Kidney tubule cell (primary cell): Measurements from ENCODE around the gene SHISA9.
A peak's percentile ranks its signal among the peaks of the same experiment; 100 is the strongest.

Experiments used
- DNase-seq: peaks from one replicate; pipeline ENCODE4 v3.0.0-alpha.2; 2018; ENCODE audit warnings: low spot score

SHISA9 gene

DNA sequence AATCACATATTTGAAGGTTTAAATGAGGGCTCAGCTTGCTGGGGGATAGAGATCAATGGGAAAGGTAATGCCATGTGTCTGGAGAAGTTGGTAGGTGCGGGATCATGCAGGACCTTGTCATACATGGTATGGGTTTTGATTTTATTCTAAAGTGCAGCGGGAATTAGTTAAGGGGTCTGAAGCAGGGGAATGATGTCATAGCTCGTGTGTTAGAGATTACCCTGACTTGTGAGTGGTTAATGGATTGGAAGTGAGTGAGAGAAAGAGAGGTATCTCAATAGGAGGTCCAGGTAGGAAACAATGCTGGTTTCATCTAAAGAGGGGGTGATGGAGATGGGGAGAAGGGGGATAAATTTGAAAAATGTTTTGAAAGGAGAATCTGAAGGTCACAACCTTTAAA is 280.0 kb downstream of the SHISA9 start:
- no peak for DNase-seq

GRCh38 chr16:13186813-13187212 is 285.4 kb downstream of the SHISA9 start:
- DNase-seq = peak; percentile 40

DNA sequence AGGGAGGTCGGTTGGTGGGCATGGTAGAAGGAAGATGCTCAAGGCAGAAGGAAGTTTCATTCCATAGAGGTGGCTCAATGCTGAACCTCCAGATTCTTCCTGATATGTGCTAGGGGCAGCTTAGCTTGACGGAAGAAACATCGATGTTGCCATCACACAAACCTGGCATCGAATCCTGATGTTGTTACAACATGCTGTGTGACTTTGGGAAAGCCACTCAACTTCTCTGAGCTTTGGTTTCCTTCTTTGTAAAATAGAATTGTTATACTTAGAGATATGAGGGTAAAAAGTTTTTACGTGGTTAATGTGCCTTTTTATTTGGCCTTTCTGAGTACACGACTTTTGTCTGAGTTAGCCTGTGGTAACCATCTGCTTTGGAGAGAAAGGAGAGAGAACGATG is 287.9 kb downstream of the SHISA9 start:
- no peak for DNase-seq

- DNase-seq = peak; percentile 63
Observed at GRCh38 chr16:13193721-13194120, 292.3 kb downstream of the SHISA9 start.

GRCh38 chr16:13194766-13195165 is 293.4 kb downstream of the SHISA9 start:
- DNase-seq = peak; percentile 69

DNA sequence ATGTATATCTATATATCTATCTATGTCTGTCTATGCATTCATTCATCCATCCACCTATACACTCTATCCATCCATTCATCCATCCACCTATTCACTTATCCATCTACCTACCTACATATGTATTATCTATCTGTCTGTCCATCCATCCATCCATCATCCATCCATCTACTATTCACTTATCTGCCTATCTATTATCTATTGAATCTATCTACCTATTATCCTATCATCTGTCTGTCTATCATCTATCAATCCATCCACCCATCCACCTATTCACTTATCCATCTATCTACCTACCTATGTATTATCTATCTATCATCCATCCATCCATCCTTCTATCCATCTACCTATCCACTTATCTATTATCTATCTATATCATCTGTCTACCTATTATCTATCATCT is 302.3 kb downstream of the SHISA9 start:
- DNase-seq = no peak

DNA sequence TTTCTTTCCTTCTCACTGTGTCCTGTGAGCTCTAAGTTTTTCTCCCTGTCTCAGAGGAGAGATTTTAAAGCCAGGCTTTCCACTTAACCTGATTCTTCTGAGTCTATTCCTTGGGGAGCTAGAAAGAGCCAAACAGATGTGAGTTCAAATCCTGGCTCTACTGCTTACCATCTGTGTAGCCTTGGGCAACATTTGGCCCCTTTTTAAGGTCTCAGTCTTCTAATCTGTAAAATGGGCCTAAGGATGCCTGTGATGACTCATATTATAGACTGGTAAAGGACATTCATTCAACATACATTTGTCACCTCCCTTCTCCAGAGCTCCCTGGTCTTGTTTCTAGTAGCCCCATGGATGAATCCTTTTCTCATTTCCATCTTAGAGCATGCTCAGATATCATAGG is 304.0 kb downstream of the SHISA9 start:
- DNase-seq = no peak

DNA sequence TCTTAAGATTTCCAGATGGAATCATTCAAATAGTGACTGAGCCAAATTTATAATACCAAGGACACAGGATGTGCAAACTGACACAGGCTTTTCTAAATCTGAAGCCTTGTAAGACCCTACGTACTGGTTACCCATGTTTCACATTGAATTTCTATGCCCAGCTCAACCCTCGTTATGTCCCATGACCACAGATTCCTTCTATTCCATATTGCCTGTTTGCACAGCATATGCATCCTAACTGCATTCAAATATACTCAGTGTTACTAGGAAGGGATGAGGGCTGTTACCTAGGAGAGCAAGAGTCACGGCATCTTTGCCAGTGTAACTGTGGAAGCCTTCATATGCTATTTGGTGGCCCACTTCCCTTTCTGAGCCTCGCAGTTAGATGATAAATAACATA is 305.2 kb downstream of the SHISA9 start:
- DNase-seq = no peak

GRCh38 chr16:13207151-13207550 is 305.8 kb downstream of the SHISA9 start:
- DNase-seq = no peak

- no peak for DNase-seq
Observed at GRCh38 chr16:13223666-13224065, 322.3 kb downstream of the SHISA9 start.

- no peak for DNase-seq
Observed at GRCh38 chr16:13229039-13229438, 327.6 kb downstream of the SHISA9 start.

GRCh38 chr16:13231365-13231764 is 330.0 kb downstream of the SHISA9 start:
- DNase-seq = peak; percentile 87

DNA sequence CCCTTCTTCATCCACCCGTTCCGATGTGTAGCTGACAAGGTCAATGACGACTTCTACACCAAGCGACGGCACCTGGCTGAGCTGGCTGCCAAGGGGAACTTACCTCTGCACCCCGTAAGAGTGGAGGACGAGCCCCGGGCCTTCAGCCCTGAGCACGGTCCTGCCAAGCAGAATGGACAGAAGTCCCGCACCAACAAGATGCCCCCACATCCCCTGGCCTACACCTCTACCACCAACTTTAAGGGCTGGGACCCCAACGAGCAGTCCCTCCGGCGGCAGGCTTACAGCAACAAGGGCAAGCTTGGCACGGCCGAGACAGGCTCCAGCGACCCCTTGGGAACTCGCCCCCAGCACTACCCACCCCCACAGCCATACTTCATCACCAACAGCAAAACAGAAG is 333.6 kb downstream of the SHISA9 start:
- no peak for DNase-seq

DNA sequence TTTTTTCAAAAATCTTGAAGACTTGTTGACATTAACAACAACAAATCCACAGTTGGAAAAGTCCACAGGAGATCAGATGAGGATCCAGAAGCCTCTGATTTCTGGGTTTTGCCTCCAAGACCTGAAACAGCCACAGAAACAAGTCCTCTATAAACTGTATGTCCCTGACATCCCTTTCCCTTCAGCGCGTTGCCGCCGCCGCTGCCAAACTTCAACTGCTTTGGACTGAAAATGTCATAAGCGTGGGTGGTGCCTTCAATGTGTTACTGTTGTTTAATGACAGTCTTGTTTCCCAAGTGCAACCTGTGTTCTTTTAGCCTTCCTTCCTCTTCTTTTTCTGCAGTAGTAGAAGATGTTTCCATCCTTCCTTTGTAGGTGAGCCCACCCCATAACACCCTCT is 334.9 kb downstream of the SHISA9 start:
- DNase-seq = no peak

- no peak for DNase-seq
Observed at GRCh38 chr16:13238182-13238581, 336.8 kb downstream of the SHISA9 start.

DNA sequence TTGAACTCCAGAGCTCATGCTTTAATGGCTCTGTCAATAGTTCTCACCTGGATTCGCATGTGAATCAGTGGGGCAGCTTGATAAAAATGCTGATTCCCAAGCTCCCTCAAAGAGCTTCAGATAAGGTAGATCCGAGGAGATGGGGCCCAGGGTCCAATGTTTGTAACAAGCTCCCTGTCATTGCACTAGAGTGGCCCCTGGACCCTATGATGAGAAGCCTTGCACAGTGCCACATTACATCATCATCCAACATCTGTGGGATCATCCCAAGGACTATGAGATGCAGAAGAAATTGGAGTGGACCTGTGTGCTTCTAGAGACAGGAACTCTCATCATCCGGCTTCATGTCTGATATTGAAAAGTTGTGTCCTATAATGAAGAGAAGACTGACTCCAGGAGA is 340.8 kb downstream of the SHISA9 start:
- no peak for DNase-seq

GRCh38 chr16:13244770-13245169 is 343.4 kb downstream of the SHISA9 start:
- no peak for DNase-seq

DNA sequence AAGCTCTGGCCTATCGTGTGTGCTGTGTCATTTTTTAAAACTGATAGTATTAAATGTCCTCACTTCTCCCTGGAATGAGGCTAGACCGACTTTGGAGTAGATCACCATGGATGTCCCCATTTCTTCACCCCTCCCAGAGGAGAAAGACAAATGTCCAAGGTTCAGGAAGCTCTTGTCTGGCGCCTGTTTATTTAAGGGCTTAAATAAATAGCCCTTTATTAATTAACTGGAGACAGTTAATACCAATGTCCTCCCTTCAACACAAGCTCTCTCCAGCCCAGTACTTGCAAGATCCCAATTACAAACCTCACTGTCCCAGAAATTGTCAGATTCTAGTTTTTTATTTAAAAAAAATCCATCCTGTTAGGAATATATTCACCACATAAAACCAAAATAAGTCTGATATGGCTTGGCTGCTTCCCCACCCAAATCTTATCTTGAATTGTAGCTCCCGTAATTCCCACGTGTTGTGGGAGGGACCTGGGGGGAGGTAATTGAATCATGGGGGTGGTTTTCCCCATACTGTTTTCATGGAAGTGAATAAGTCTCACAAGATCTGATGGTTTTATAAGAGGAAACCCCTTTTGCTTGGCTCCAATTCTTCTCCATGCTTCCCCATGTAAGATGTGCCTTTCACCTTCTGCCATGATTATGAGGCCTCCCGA is 344.4 kb downstream of the SHISA9 start:
- no peak for DNase-seq

GRCh38 chr16:13254998-13255614 is 353.7 kb downstream of the SHISA9 start:
- no peak for DNase-seq

DNA sequence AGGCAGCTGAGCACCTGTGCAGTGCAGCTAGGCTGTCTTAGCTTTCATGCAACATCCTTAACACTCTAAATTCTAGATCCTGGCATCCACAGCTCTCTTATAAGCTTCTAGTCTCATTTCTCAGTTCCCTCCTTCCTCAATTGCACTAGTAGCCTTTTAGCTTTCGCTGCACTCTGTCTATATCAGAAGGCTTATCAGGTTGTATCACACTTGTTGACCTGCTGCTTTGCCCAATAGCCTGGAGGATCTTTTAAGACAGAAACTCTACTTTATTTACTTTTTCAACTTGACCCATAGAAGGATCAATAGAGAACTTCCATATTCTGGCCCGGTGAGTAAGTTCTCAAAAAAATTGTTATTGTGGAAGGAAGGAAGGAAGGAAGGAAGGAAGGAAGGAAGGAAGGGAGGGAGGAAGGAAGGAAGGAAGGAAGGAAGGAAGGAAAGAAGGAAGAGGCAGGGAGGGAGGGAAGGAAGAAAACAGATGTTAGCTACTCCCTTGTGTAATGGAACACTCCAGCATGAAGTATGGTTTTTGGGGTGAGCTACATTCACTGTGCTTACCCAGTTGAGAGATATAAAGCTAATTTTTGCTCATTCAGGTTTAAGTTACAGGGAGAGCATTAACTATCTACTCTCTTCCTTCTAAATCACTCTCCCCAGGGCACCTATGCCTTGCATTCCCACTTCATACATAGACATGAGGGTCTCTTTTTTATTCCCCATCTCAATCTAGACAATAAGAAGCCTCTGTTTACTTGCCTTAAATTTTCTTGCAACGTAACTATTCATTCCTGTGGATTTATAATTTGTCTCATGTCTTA is 361.1 kb downstream of the SHISA9 start:
- DNase-seq = no peak

- no peak for DNase-seq
Observed at GRCh38 chr16:13264749-13265552, 363.6 kb downstream of the SHISA9 start.

- DNase-seq = no peak
Observed at GRCh38 chr16:13269359-13269758, 368.0 kb downstream of the SHISA9 start.
